ENCODE measurements around the gene TTC21B. TPM values are rescaled to one million over a fixed set of nuclear protein-coding genes. Genes with fewer than 3 reads are reported as not detected.

TTC21B gene
- total RNA-seq, 2 donors from 2014 or later = 25.8 to 25.9 TPM

DNA sequence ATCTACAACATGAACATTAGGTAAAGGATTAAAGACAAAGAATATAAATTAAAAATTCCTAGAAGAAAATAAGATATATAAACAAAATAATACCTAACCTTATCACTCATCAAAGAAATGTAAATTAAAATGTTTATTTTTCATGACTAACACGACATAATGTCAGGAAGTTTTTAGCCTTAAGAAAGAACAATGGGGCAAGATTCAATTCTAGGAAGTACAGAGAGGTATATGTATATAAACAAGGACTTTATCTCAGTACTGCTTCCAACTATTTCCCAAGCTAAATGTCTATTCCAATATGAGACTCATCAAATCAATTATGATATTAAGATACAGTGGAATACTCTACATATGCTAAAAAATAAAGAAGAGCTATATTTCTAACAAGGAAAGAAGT is 44.1 kb downstream of the TTC21B start:
- Mint-ChIP-seq H3K4me3 (no peak overlapping the region), H3K4me1 (peaks cover 5% of the 10 kb centered on the region), H3K36me3 (ENCODE audit: low read depth) (peaks cover 23% of the 10 kb centered on the region), H3K27me3 (ENCODE audit: insufficient read depth) (no peaks in the 10 kb centered on the region), H3K9me3 (no peaks in the 10 kb centered on the region), H3K27ac (no peak overlapping the region)
- no peak for DNase-seq
- H3K27ac ChIP-seq (ENCODE audit: low read depth, low read length) = no peak overlapping the region
- H3K9me3 ChIP-seq (ENCODE audit: control insufficient read depth, low read length) = no peaks in the 10 kb centered on the region
- peaks cover 42% of the 10 kb centered on the region for H3K36me3 ChIP-seq (ENCODE audit: control insufficient read depth, insufficient read depth, low read length)
- TF ChIP-seq, protein P1, sequence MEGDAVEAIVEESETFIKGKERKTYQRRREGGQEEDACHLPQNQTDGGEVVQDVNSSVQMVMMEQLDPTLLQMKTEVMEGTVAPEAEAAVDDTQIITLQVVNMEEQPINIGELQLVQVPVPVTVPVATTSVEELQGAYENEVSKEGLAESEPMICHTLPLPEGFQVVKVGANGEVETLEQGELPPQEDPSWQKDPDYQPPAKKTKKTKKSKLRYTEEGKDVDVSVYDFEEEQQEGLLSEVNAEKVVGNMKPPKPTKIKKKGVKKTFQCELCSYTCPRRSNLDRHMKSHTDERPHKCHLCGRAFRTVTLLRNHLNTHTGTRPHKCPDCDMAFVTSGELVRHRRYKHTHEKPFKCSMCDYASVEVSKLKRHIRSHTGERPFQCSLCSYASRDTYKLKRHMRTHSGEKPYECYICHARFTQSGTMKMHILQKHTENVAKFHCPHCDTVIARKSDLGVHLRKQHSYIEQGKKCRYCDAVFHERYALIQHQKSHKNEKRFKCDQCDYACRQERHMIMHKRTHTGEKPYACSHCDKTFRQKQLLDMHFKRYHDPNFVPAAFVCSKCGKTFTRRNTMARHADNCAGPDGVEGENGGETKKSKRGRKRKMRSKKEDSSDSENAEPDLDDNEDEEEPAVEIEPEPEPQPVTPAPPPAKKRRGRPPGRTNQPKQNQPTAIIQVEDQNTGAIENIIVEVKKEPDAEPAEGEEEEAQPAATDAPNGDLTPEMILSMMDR (conservative IDR thresholded peaks at IDR 0.05) = no peak
- 100% methylated on average over 1 of the region's 1 CpG; no CpG with 5 or more reads in 1 of the 2 experiments for WGBS, 2 experiments (ENCODE audit: insufficient coverage in 1 of 2, insufficient read length in 1 of 2)
- no peak overlapping the region for H3K9ac ChIP-seq (ENCODE audit: extremely low read depth, low read length, poor library complexity, severe bottlenecking)
- no peak overlapping the region for H3K4me3 ChIP-seq (ENCODE audit: low read length)
- H3K27me3 ChIP-seq (ENCODE audit: control insufficient read depth, insufficient read depth, low read length, poor library complexity, severe bottlenecking) = no peaks in the 10 kb centered on the region
- no peaks in the 10 kb centered on the region for H3K4me1 ChIP-seq (ENCODE audit: control insufficient read depth, insufficient read depth, low read length)

- peaks cover 40% of the 10 kb centered on the region for H3K36me3 ChIP-seq (ENCODE audit: control insufficient read depth, insufficient read depth, low read length)
- Mint-ChIP-seq H3K27ac (no peak overlapping the region), H3K9me3 (no peaks in the 10 kb centered on the region), H3K4me3 (no peak overlapping the region), H3K27me3 (ENCODE audit: insufficient read depth) (no peaks in the 10 kb centered on the region), H3K4me1 (peaks cover 7% of the 10 kb centered on the region), H3K36me3 (ENCODE audit: low read depth) (peaks cover 19% of the 10 kb centered on the region)
- 100% methylated on average over 1 of the region's 2 CpGs; no CpG with 5 or more reads in 1 of the 2 experiments for WGBS, 2 experiments (ENCODE audit: insufficient coverage in 1 of 2, insufficient read length in 1 of 2)
- TF ChIP-seq, protein P1 (conservative IDR thresholded peaks at IDR 0.05) = no peak
- no peaks in the 10 kb centered on the region for H3K9me3 ChIP-seq (ENCODE audit: control insufficient read depth, low read length)
- H3K4me1 ChIP-seq (ENCODE audit: control insufficient read depth, insufficient read depth, low read length) = no peaks in the 10 kb centered on the region
- no peak overlapping the region for H3K4me3 ChIP-seq (ENCODE audit: low read length)
- no peak overlapping the region for H3K9ac ChIP-seq (ENCODE audit: extremely low read depth, low read length, poor library complexity, severe bottlenecking)
- no peak for DNase-seq
- no peak overlapping the region for H3K27ac ChIP-seq (ENCODE audit: low read depth, low read length)
- H3K27me3 ChIP-seq (ENCODE audit: control insufficient read depth, insufficient read depth, low read length, poor library complexity, severe bottlenecking) = no peaks in the 10 kb centered on the region
Observed at GRCh38 chr2:165905854-165906253, 47.7 kb downstream of the TTC21B start.

DNA sequence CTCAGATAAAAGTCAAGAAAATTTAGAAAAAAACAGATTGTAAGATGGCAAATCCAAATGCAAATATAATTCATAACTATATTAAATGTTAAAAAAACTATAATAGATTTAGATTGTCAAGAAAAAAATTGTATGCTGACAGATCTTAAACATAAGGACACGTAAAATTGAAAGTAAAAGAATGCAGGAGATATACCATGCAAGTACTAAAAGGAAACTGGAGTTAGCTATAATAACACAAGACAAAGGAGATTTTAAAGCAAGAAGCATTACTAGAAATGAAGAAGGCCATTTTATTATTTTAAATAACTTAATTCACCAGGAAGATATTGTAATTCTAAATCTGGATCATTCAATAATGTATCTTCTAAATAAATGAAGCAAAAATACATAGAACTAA is 48.3 kb downstream of the TTC21B start:
- Mint-ChIP-seq H3K4me3 (no peak overlapping the region), H3K27me3 (ENCODE audit: insufficient read depth) (no peaks in the 10 kb centered on the region), H3K27ac (no peak overlapping the region), H3K36me3 (ENCODE audit: low read depth) (peaks cover 19% of the 10 kb centered on the region), H3K9me3 (no peaks in the 10 kb centered on the region), H3K4me1 (peaks cover 7% of the 10 kb centered on the region)
- H3K27ac ChIP-seq (ENCODE audit: low read depth, low read length) = no peak overlapping the region
- H3K27me3 ChIP-seq (ENCODE audit: control insufficient read depth, insufficient read depth, low read length, poor library complexity, severe bottlenecking) = no peaks in the 10 kb centered on the region
- no peaks in the 10 kb centered on the region for H3K4me1 ChIP-seq (ENCODE audit: control insufficient read depth, insufficient read depth, low read length)
- no peaks in the 10 kb centered on the region for H3K9me3 ChIP-seq (ENCODE audit: control insufficient read depth, low read length)
- no peak overlapping the region for H3K9ac ChIP-seq (ENCODE audit: extremely low read depth, low read length, poor library complexity, severe bottlenecking)
- DNase-seq = no peak
- no peak overlapping the region for H3K4me3 ChIP-seq (ENCODE audit: low read length)
- TF ChIP-seq, protein P1 (conservative IDR thresholded peaks at IDR 0.05) = no peak
- peaks cover 34% of the 10 kb centered on the region for H3K36me3 ChIP-seq (ENCODE audit: control insufficient read depth, insufficient read depth, low read length)
- 94% methylated on average over 1 of the region's 1 CpG; no CpG with 5 or more reads in 1 of the 2 experiments for WGBS, 2 experiments (ENCODE audit: insufficient coverage in 1 of 2, insufficient read length in 1 of 2)
